GM12892 (cell line): Measurements from ENCODE around the gene RNF222.

Experiments
- POLR2A ChIP-seq: IDR thresholded peaks from 2 replicates; pipeline ENCODE4 v1.6.1; 2011; ENCODE audit warnings: low read depth, low read length, control low read depth
- POLR2AphosphoS5 ChIP-seq: IDR thresholded peaks from 2 replicates; pipeline ENCODE4 v1.6.1; 2011; ENCODE audit warnings: low read depth, low read length, control low read depth

- TF ChIP-seq POLR2AphosphoS5 (no peak), POLR2A (no peak)
These were observed 8.5 kb upstream of the RNF222 start for GRCh38 chr17:8406174-8406573.
